Osteoblast (primary cell): ENCODE data around the gene SDS. TPM values are rescaled to one million over a fixed set of nuclear protein-coding genes. Genes with fewer than 3 reads are reported as not detected.

ENCODE experiments used
- DNase-seq: peaks from one replicate; pipeline ENCODE4 v3.0.0; 2011; ENCODE audit warnings: low spot score, mixed read lengths; ENCODE audit not compliant: insufficient read length; ENCODE audit errors: missing footprints
- H2AFZ ChIP-seq: 2 replicates; pipeline ENCODE4 v1.6.0; 2011; ENCODE audit warnings: mild to moderate bottlenecking, low read length
- H3K27ac ChIP-seq: 2 replicates; pipeline ENCODE4 v1.5.1; 2011; ENCODE audit warnings: mild to moderate bottlenecking, low read depth, low read length, moderate library complexity
- H3K27me3 ChIP-seq: 2 replicates; pipeline ENCODE4 v1.6.0; 2012; ENCODE audit warnings: mild to moderate bottlenecking, control low read depth, inconsistent platforms, low read length, moderate library complexity; ENCODE audit not compliant: insufficient read depth
- H3K36me3 ChIP-seq: 2 replicates; pipeline ENCODE4 v1.5.1; 2011; ENCODE audit warnings: mild to moderate bottlenecking, low read length, control low read depth, moderate library complexity; ENCODE audit not compliant: insufficient read depth
- H3K4me1 ChIP-seq: 2 replicates; pipeline ENCODE4 v1.5.1; 2011; ENCODE audit warnings: mild to moderate bottlenecking, low read length, control low read depth, moderate library complexity; ENCODE audit not compliant: insufficient read depth
- H3K4me2 ChIP-seq: 2 replicates; pipeline ENCODE4 v1.6.0; 2011; ENCODE audit warnings: mild to moderate bottlenecking, low read length; ENCODE audit not compliant: insufficient read depth
- H3K4me3 ChIP-seq: fragments of 200-600 bp; sonication (generic); 3 replicates; pipeline ENCODE4 v1.5.1; 2012; ENCODE audit warnings: mild to moderate bottlenecking, low read length, inconsistent platforms; ENCODE audit not compliant: insufficient read depth
- H3K79me2 ChIP-seq: 2 replicates; pipeline ENCODE4 v1.6.0; 2012; ENCODE audit warnings: mild to moderate bottlenecking, low read length, control low read depth, inconsistent platforms; ENCODE audit not compliant: insufficient read depth
- H3K9me3 ChIP-seq: 2 replicates; pipeline ENCODE4 v1.5.1; 2011; ENCODE audit warnings: low read depth, low read length, control low read depth
- H4K20me1 ChIP-seq: 2 replicates; pipeline ENCODE4 v1.6.0; 2012; ENCODE audit warnings: mild to moderate bottlenecking, low read length, control low read depth; ENCODE audit not compliant: insufficient read depth
- CTCF ChIP-seq: IDR thresholded peaks from 2 replicates; pipeline ENCODE4 v1.5.1; 2011; ENCODE audit warnings: mild to moderate bottlenecking, low read depth, low read length, moderate library complexity; ENCODE audit errors: extremely low read depth
- total RNA-seq: library from RNA; depleted of rRNA; stranded (reverse); fragments of >200 nt; gene quantifications from 2 replicates; pipeline ENCODE4 v1.2.3, GENCODE V29; 2012

SDS gene
- total RNA-seq, 1 donor: under 0.01 TPM

DNA sequence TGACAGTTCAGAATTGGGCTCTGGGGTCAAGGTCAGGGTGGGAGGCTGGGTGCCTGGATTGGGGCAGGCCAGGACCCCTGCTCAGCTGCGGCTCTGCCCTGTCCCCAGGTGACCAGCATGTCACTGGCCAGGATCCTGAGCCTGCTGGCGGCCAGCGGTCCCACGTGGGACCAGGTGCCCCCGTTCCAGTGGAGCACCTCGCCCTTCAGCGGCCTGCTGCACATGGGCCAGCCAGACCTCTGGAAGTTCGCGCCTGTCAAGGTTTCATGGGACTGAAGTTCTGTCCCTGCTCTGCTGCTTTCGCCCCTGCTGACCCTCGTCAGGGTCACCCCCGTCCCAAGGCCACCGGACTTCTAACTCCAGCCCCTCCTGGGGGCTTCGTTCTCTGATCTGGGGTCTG is 15.3 kb downstream of the SDS start:
- Histone ChIP-seq H3K27me3 (no peaks in the 10 kb centered on the region), H4K20me1 (no peaks in the 10 kb centered on the region), H3K4me3 (no peak overlapping the region), H3K4me2 (no peak overlapping the region), H3K9me3 (no peaks in the 10 kb centered on the region), H3K36me3 (peaks cover 18% of the 10 kb centered on the region), H3K27ac (no peak overlapping the region), H3K4me1 (no peaks in the 10 kb centered on the region), H3K79me2 (no peaks in the 10 kb centered on the region), H2AFZ (no peak overlapping the region)
- TF ChIP-seq CTCF: no peak
- DNase-seq: no peak

- no peaks in the 10 kb centered on the region for H3K79me2 ChIP-seq
- H3K4me3 ChIP-seq: no peak overlapping the region
- no peaks in the 10 kb centered on the region for H3K9me3 ChIP-seq
- peaks cover 18% of the 10 kb centered on the region for H3K36me3 ChIP-seq
- no peak overlapping the region for H3K4me2 ChIP-seq
- no peak overlapping the region for H2AFZ ChIP-seq
- no peak for TF ChIP-seq CTCF
- no peak overlapping the region for H3K27ac ChIP-seq
- no peaks in the 10 kb centered on the region for H3K4me1 ChIP-seq
- H4K20me1 ChIP-seq: no peaks in the 10 kb centered on the region
- H3K27me3 ChIP-seq: no peaks in the 10 kb centered on the region
- DNase-seq: no peak
Observed at GRCh38 chr12:113387631-113388030, 16.1 kb downstream of the SDS start.

GRCh38 chr12:113386866-113387566 is 16.7 kb downstream of the SDS start:
- no peak for TF ChIP-seq CTCF
- DNase-seq: peak; percentile 57
- no peaks in the 10 kb centered on the region for H3K4me1 ChIP-seq
- no peaks in the 10 kb centered on the region for H4K20me1 ChIP-seq
- H3K36me3 ChIP-seq: peaks cover 18% of the 10 kb centered on the region
- no peaks in the 10 kb centered on the region for H3K27me3 ChIP-seq
- H3K79me2 ChIP-seq: no peaks in the 10 kb centered on the region
- H3K27ac ChIP-seq: no peak overlapping the region
- no peak overlapping the region for H3K4me3 ChIP-seq
- no peak overlapping the region for H3K4me2 ChIP-seq
- no peaks in the 10 kb centered on the region for H3K9me3 ChIP-seq
- H2AFZ ChIP-seq: no peak overlapping the region

GRCh38 chr12:113385282-113385882 is 18.3 kb downstream of the SDS start:
- no peak for TF ChIP-seq CTCF
- Histone ChIP-seq H2AFZ (no peak overlapping the region), H3K4me2 (no peak overlapping the region), H3K4me1 (no peaks in the 10 kb centered on the region), H4K20me1 (no peaks in the 10 kb centered on the region), H3K27ac (no peak overlapping the region), H3K79me2 (no peaks in the 10 kb centered on the region), H3K36me3 (peaks cover 22% of the 10 kb centered on the region), H3K9me3 (no peaks in the 10 kb centered on the region), H3K27me3 (no peaks in the 10 kb centered on the region), H3K4me3 (no peak overlapping the region)
- DNase-seq: no peak
